ENCODE data around the gene CLASRP. TPM values are rescaled to one million over a fixed set of nuclear protein-coding genes. Genes with fewer than 3 reads are reported as not detected.

The CLASRP gene
- 12.5 and 19.2 TPM in 2 replicates for total RNA-seq

GRCh38 chr19:45038931-45039893 is at the start of gene CLASRP:
TSS of gene CLASRP (plus strand) at chr19:45039045. CDS start at chr19:45040213, 1,168 bp downstream.
- no peak for TF ChIP-seq CTCF (IDR thresholded peaks at IDR 0.05; ENCODE audit: insufficient read depth, low read length, severe bottlenecking)
- Histone ChIP-seq H3K4me3 (ENCODE audit: low read depth, low read length) (peak within 1 kb of the TSS; percentile 61), H3K36me3 (ENCODE audit: control insufficient read depth, insufficient read depth, low read length) (peaks cover 19% of the 10 kb centered on the region), H3K27me3 (ENCODE audit: control insufficient read depth, insufficient read depth, low read length) (no peaks in the 10 kb centered on the region)
- FAIRE-seq, result no peak
- DNase-seq (ENCODE audit: low read depth), result peak; percentile 69

- no peak overlapping the region for H3K4me3 ChIP-seq (ENCODE audit: low read depth, low read length)
- DNase-seq (ENCODE audit: low read depth) (no peak), FAIRE-seq (no peak)
- no peaks in the 10 kb centered on the region for H3K27me3 ChIP-seq (ENCODE audit: control insufficient read depth, insufficient read depth, low read length)
- H3K36me3 ChIP-seq (ENCODE audit: control insufficient read depth, insufficient read depth, low read length), result peaks cover 19% of the 10 kb centered on the region
- TF ChIP-seq CTCF (IDR thresholded peaks at IDR 0.05; ENCODE audit: insufficient read depth, low read length, severe bottlenecking), result no peak
These were observed 48.4 kb upstream of the CLASRP start for GRCh38 chr19:44990459-44990858.

- no peak for FAIRE-seq
- peaks cover 18% of the 10 kb centered on the region for H3K36me3 ChIP-seq (ENCODE audit: control insufficient read depth, insufficient read depth, low read length)
- H3K4me3 ChIP-seq (ENCODE audit: low read depth, low read length), result no peak overlapping the region
- H3K27me3 ChIP-seq (ENCODE audit: control insufficient read depth, insufficient read depth, low read length), result no peaks in the 10 kb centered on the region
- DNase-seq (ENCODE audit: low read depth), result no peak
- no peak for TF ChIP-seq CTCF (IDR thresholded peaks at IDR 0.05; ENCODE audit: insufficient read depth, low read length, severe bottlenecking)
These were observed 47.9 kb upstream of the CLASRP start for GRCh38 chr19:44990966-44991365.

- no peak for TF ChIP-seq CTCF (IDR thresholded peaks at IDR 0.05; ENCODE audit: insufficient read depth, low read length, severe bottlenecking)
- DNase-seq (ENCODE audit: low read depth), result no peak
- Histone ChIP-seq H3K27me3 (ENCODE audit: control insufficient read depth, insufficient read depth, low read length) (no peaks in the 10 kb centered on the region), H3K4me3 (ENCODE audit: low read depth, low read length) (no peak overlapping the region), H3K36me3 (ENCODE audit: control insufficient read depth, insufficient read depth, low read length) (peaks cover 15% of the 10 kb centered on the region)
- no peak for FAIRE-seq
These were observed 46.3 kb upstream of the CLASRP start for GRCh38 chr19:44992336-44993163.

GRCh38 chr19:44993526-44993925 is 45.3 kb upstream of the CLASRP start:
- FAIRE-seq (no peak), DNase-seq (ENCODE audit: low read depth) (no peak)
- Histone ChIP-seq H3K4me3 (ENCODE audit: low read depth, low read length) (no peak overlapping the region), H3K27me3 (ENCODE audit: control insufficient read depth, insufficient read depth, low read length) (no peaks in the 10 kb centered on the region), H3K36me3 (ENCODE audit: control insufficient read depth, insufficient read depth, low read length) (peaks cover 12% of the 10 kb centered on the region)
- TF ChIP-seq CTCF (IDR thresholded peaks at IDR 0.05; ENCODE audit: insufficient read depth, low read length, severe bottlenecking), result no peak
